Transverse colon (tissue), 4 donors: ENCODE measurements around the gene F2RL3. TPM values are rescaled to one million over a fixed set of nuclear protein-coding genes. Genes with fewer than 3 reads are reported as not detected.

Experiments used
- DNase-seq: peaks from one replicate; pipeline ENCODE4 v3.0.0-alpha.2; 2019
- H3K27ac ChIP-seq, 4 donors: fragments of 200-600 bp; sonication (generic); 2 replicates each; pipeline ENCODE4 v1.5.1; 2016 to 2018; ENCODE audit warnings: inconsistent platforms in 4 of 4
- H3K27me3 ChIP-seq: fragments of 200-600 bp; sonication (generic); 2 replicates; pipeline ENCODE4 v1.5.1; 2017; ENCODE audit warnings: inconsistent platforms
- H3K36me3 ChIP-seq, 4 donors: fragments of 200-600 bp; sonication (generic); 2 replicates each; pipeline ENCODE4 v1.5.1; 2017 to 2019; ENCODE audit warnings: inconsistent platforms in 4 of 4
- H3K4me1 ChIP-seq, 4 donors: fragments of 200-600 bp; sonication (generic); 2 replicates each; pipeline ENCODE4 v1.5.1; 2017 to 2020; ENCODE audit warnings: inconsistent platforms in 4 of 4
- H3K4me3 ChIP-seq, 4 donors: fragments of 200-600 bp; sonication (generic); 1 replicate in 1 of 4; 2 replicates in 3 of 4; pipeline versions ENCODE4 v1.5.1 to v1.6.1; 2017 to 2019; ENCODE audit warnings: inconsistent platforms in 4 of 4
- H3K9me3 ChIP-seq, 2 donors: fragments of 200-600 bp; sonication (generic); 2 replicates each; pipeline ENCODE4 v1.5.1; 2017 to 2019; ENCODE audit warnings: inconsistent platforms in 2 of 2
- CTCF ChIP-seq, 5 experiments: fragments of 200-600 bp in 3 of 5; fragments of 450-650 bp in 2 of 5; sonication (generic) in 3 of 5; IDR thresholded peaks; 1 replicate in 2 of 5; 2 replicates in 3 of 5; pipeline ENCODE4 v1.5.1; 2016 to 2017; ENCODE audit warnings: antibody characterized with exemption in 5 of 5, inconsistent platforms in 3 of 5, mild to moderate bottlenecking in 2 of 5, moderate library complexity in 1 of 5
- EP300 ChIP-seq: sonication (generic); formaldehyde crosslinking; IDR thresholded peaks from one replicate; pipeline ENCODE4 v1.6.1; 2017; ENCODE audit warnings: antibody characterized with exemption, low read depth
- POLR2A ChIP-seq: fragments of 450-650 bp; IDR thresholded peaks from one replicate; pipeline ENCODE4 v1.6.1; 2016; ENCODE audit warnings: antibody characterized with exemption, mild to moderate bottlenecking, moderate library complexity
- POLR2AphosphoS5 ChIP-seq, 3 donors: sonication (generic); formaldehyde crosslinking; IDR thresholded peaks; one replicate each; pipeline ENCODE4 v1.6.1; 2016; ENCODE audit warnings: antibody characterized with exemption in 3 of 3
- WGBS, 2 donors: methylation state at CpG; one replicate each; pipeline ENCODE4 v1.1.5; 2018; ENCODE audit warnings: low coverage in 1 of 2; 5-methylcytosine and 5-hydroxymethylcytosine counted together
- in situ Hi-C, 4 donors: fragments of 200-750 bp; cut with MboI; loops; one replicate each; pipeline versions ENCODE4 v1.15.0 to v1.15.1; 2017; ENCODE audit warnings: low sequenced_read_pairs in 3 of 4, low pct_ligation_motif_present in 1 of 4, low pct_unique_long_range_greater_than_20kb in 1 of 4
- intact Hi-C: fragments of 100-400 bp; cut with DNase I; formaldehyde crosslinking; loops from one replicate; pipeline ENCODE4 v1.15.1; 2023; ENCODE audit warnings: low total_unique reads
- total RNA-seq, 4 donors: library from RNA; depleted of rRNA; stranded (reverse); fragments of >200 nt; gene quantifications; one replicate each; pipeline ENCODE4 v1.1.0, GENCODE V29; 2016

F2RL3 gene
- total RNA-seq, 4 donors from 2014 or later, result 2.2 to 22.7 (median 9.1) TPM

GRCh38 chr19:16869331-16869972 lies 19.3 kb upstream of the F2RL3 start:
- Histone ChIP-seq H3K27me3 (no peaks in the 10 kb centered on the region), H3K4me3 (no peak overlapping the region), H3K4me1 (peaks cover 0 to 10% (median 0%) of the 10 kb centered on the region in 4 donors), H3K27ac (no peak overlapping the region), H3K9me3 (no peaks in the 10 kb centered on the region), H3K36me3 (peaks cover 0 to 37% (median 17%) of the 10 kb centered on the region in 4 donors)
- no peak for DNase-seq
- 97% methylated on average over 22 of the region's 30 CpGs; no CpG with 5 or more reads in 1 of the 2 donors for WGBS, 2 donors
- in situ Hi-C loops, result no loop called here
- intact Hi-C loops, result no loop called here
- TF ChIP-seq CTCF (IDR thresholded peaks at IDR 0.05) (no peak), POLR2AphosphoS5 (IDR thresholded peaks at IDR 0.05) (no peak), POLR2A (no peak), EP300 (no peak)

DNA sequence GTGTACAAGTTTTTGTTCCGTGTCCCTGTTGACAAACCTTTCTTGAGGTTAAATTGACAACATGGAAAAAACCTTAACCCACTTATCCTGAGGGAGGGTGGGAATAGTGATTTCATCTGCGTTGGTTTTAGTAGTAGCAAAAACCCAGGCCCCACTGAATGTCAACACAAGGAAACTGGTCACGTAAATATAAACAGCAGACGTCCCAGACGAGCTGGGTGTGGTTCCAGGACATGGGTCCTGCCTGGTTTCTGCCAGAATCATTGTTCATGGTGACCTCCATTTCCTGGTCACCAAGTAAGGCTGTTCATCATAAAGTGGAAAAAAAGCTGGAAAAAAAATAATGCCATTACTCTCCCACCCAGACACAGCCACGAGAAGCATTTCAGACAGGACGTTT lies 16.9 kb upstream of the F2RL3 start:
- Histone ChIP-seq H3K27ac (peak overlapping the region; percentile 30 to 45 (median 40)), H3K9me3 (no peaks in the 10 kb centered on the region), H3K27me3 (no peaks in the 10 kb centered on the region), H3K4me3 (no peak overlapping the region), H3K4me1 (peaks cover 0 to 10% (median 0%) of the 10 kb centered on the region in 4 donors), H3K36me3 (peaks cover 0 to 25% (median 7%) of the 10 kb centered on the region in 4 donors)
- intact Hi-C loops, result no loop called here
- WGBS, 2 donors, result 57 to 58% methylated on average over 5 to 7 of the region's 7 CpGs
- in situ Hi-C loops, result no loop called here
- DNase-seq, result peak; percentile 28
- TF ChIP-seq POLR2AphosphoS5 (IDR thresholded peaks at IDR 0.05) (peak in 1 of 3 donors; percentile 42), EP300 (no peak)

DNA sequence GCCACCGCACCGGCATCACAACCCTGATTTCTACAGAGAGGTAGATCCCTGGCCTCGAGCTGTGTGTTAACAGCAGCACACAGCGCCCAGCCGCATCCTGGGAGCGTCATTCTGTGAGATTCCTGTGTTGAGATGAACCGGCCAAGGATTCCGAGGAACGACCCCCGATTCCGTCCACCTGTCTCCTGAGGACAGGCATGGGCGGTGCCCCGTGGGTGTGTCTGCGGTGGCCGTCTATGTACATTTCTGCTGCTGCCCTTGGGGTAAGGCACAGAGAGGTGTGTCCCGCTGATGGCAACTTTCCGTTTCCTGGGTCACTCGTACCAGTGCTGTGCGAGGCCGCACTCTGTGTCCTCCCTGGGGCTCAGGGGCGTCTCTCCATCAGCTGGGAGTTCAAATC lies 16.1 kb upstream of the F2RL3 start:
- DNase-seq, result no peak
- in situ Hi-C loops, result no loop called here
- H3K4me1 ChIP-seq, result peaks cover 0 to 10% (median 0%) of the 10 kb centered on the region in 4 donors
- 93% methylated on average over 19 of the region's 21 CpGs; no CpG with 5 or more reads in 1 of the 2 donors for WGBS, 2 donors
- TF ChIP-seq EP300 (no peak), POLR2A (no peak), POLR2AphosphoS5 (IDR thresholded peaks at IDR 0.05) (no peak), CTCF (IDR thresholded peaks at IDR 0.05) (no peak)
- intact Hi-C loops, result no loop called here
- H3K4me3 ChIP-seq, result no peak overlapping the region
- H3K27me3 ChIP-seq, result no peaks in the 10 kb centered on the region
- peaks cover 0 to 25% (median 5%) of the 10 kb centered on the region in 4 donors for H3K36me3 ChIP-seq
- peak overlapping the region; percentile 30 to 45 (median 40) for H3K27ac ChIP-seq
- no peaks in the 10 kb centered on the region for H3K9me3 ChIP-seq

GRCh38 chr19:16873594-16873993 lies 15.2 kb upstream of the F2RL3 start:
- TF ChIP-seq EP300, result no peak
- TF ChIP-seq POLR2A, result no peak
- no peak for TF ChIP-seq POLR2AphosphoS5 (IDR thresholded peaks at IDR 0.05)
- TF ChIP-seq CTCF (IDR thresholded peaks at IDR 0.05), result no peak
- WGBS, 2 donors, result 86% methylated on average over 3 of the region's 3 CpGs; no CpG with 5 or more reads in 1 of the 2 donors
- H3K27ac ChIP-seq, result no peak overlapping the region

More at GRCh38 chr19:16873594-16873993, 15.2 kb upstream of the F2RL3 start:
- Histone ChIP-seq H3K4me1 (peaks cover 0 to 10% (median 0%) of the 10 kb centered on the region in 4 donors), H3K36me3 (peaks cover 0 to 29% (median 8%) of the 10 kb centered on the region in 4 donors), H3K27me3 (no peaks in the 10 kb centered on the region), H3K4me3 (no peak overlapping the region), H3K9me3 (no peaks in the 10 kb centered on the region)
- intact Hi-C loops, result no loop called here
- in situ Hi-C loops, result no loop called here
- DNase-seq, result no peak
